Endothelial cell of umbilical vein (primary cell): Measurements from ENCODE around the gene CFAP20DC. TPM values are rescaled to one million over a fixed set of nuclear protein-coding genes. Genes with fewer than 3 reads are reported as not detected.
"Not testable (repeated sequence)": the region's sequence is repeated elsewhere in the genome, so short reads cannot be mapped to it uniquely, and the experiment has no call there.

Experiments
- BruUV-seq: library from RNA; stranded (reverse); fragments of 400-500 nt; replicated peaks from 2 replicates; lab custom pipeline; 2021; lab: Mats Ljungman, UMichigan
- CTCF ChIA-PET: fragments of 300-600, 350-600 bp; sonication (Branson Sonifier 250); formaldehyde crosslinking; loops from one replicate; lab custom pipeline; 2021; ENCODE audit warnings: antibody characterized with exemption, inconsistent platforms; lab: Charles Lee
- POLR2A ChIA-PET: fragments of 300-600, 350-600 bp; sonication (Branson Sonifier 250); formaldehyde crosslinking; loops from one replicate; lab custom pipeline; 2021; ENCODE audit warnings: antibody characterized with exemption, inconsistent platforms; lab: Charles Lee
- DNase-seq: peaks from one replicate; pipeline ENCODE4 v3.0.0-alpha.2; 2011; ENCODE audit warnings: low read depth, low spot score
- FAIRE-seq: peaks from 2 replicates; lab custom pipeline; 2011; peaks lifted over from hg19 to GRCh38; lab: Jason Lieb, UNC
- H2AFZ ChIP-seq: 2 replicates; pipeline ENCODE4 v1.6.0; 2012; ENCODE audit warnings: low read depth, low read length, control low read depth, inconsistent platforms
- H3K27ac ChIP-seq: 2 replicates; pipeline ENCODE4 v1.5.1; 2011; ENCODE audit warnings: low read depth, mild to moderate bottlenecking, control low read depth, low read length, moderate library complexity; ENCODE audit not compliant: insufficient read depth
- H3K27me3 ChIP-seq, 2 experiments: 2 replicates each; pipeline versions ENCODE4 v1.6.0 to v1.6.1; 2011; ENCODE audit warnings: low read length in 2 of 2, mixed read lengths in 1 of 2; ENCODE audit not compliant: control insufficient read depth in 2 of 2, insufficient read depth in 2 of 2
- H3K36me3 ChIP-seq, 2 experiments: 2 replicates in 1 of 2; 3 replicates in 1 of 2; pipeline ENCODE4 v1.5.1; 2011; ENCODE audit warnings: low read length in 2 of 2, mild to moderate bottlenecking in 1 of 2, moderate library complexity in 1 of 2; ENCODE audit not compliant: control insufficient read depth in 2 of 2, insufficient read depth in 2 of 2; ENCODE audit errors: extremely low read depth in 1 of 2
- H3K4me1 ChIP-seq: 3 replicates; pipeline ENCODE4 v1.5.1; 2011; ENCODE audit warnings: mild to moderate bottlenecking, low read length; ENCODE audit not compliant: control insufficient read depth, insufficient read depth; ENCODE audit errors: extremely low read depth
- H3K4me2 ChIP-seq: 2 replicates; pipeline ENCODE4 v1.6.1; 2011; ENCODE audit warnings: low read length, control low read depth, mixed read lengths; ENCODE audit not compliant: insufficient read depth
- H3K4me3 ChIP-seq, 3 experiments: fragments of 200-600 bp in 1 of 3; sonication (generic), shearing (Covaris generic) in 1 of 3; replicated peaks in 1 of 3; 2 replicates each; pipeline ENCODE4 v1.5.1; 2011 to 2016; ENCODE audit warnings: control low read depth in 3 of 3, low read length in 3 of 3, mild to moderate bottlenecking in 2 of 3, inconsistent platforms in 1 of 3, low read depth in 1 of 3, moderate library complexity in 1 of 3; ENCODE audit not compliant: insufficient read depth in 1 of 3
- H3K79me2 ChIP-seq: 2 replicates; pipeline ENCODE4 v1.6.0; 2012; ENCODE audit warnings: low read length, inconsistent platforms; ENCODE audit not compliant: control insufficient read depth, insufficient read depth
- H3K9ac ChIP-seq: replicated peaks from 2 replicates; pipeline ENCODE3; 2011; ENCODE audit warnings: low read length, control low read depth; ENCODE audit not compliant: insufficient read depth; ENCODE audit errors: extremely low read depth
- H3K9me1 ChIP-seq: replicated peaks from 3 replicates; pipeline ENCODE4 v1.6.0; 2011; ENCODE audit warnings: mild to moderate bottlenecking, low read length; ENCODE audit not compliant: control insufficient read depth, insufficient read depth; ENCODE audit errors: extremely low read depth
- H3K9me3 ChIP-seq: replicated peaks from 2 replicates; pipeline ENCODE4 v1.5.1; 2012; ENCODE audit warnings: low read length, inconsistent platforms; ENCODE audit not compliant: control insufficient read depth, insufficient read depth
- H4K20me1 ChIP-seq: replicated peaks from 2 replicates; pipeline ENCODE3; 2011; ENCODE audit warnings: mild to moderate bottlenecking, low read length; ENCODE audit not compliant: control insufficient read depth, insufficient read depth; ENCODE audit errors: extremely low read depth
- EZH2 ChIP-seq: IDR thresholded peaks from 2 replicates; pipeline ENCODE4 v1.6.1; 2012; ENCODE audit warnings: borderline replicate concordance, low read depth, mild to moderate bottlenecking, moderate library complexity, low read length, inconsistent platforms; ENCODE audit not compliant: severe bottlenecking
- FOS ChIP-seq: IDR thresholded peaks from 2 replicates; pipeline ENCODE4 v1.6.1; 2011; ENCODE audit warnings: mild to moderate bottlenecking, low read length, moderate library complexity, borderline replicate concordance; ENCODE audit not compliant: insufficient read depth
- GATA2 ChIP-seq: IDR thresholded peaks from 2 replicates; pipeline ENCODE4 v1.7.0; 2011; ENCODE audit warnings: low read depth, mild to moderate bottlenecking, moderate library complexity, mixed read lengths, low read length; ENCODE audit not compliant: insufficient read length, insufficient read depth
- JUN ChIP-seq: IDR thresholded peaks from 2 replicates; pipeline ENCODE4 v1.6.1; 2011; ENCODE audit warnings: borderline replicate concordance, low read depth; ENCODE audit not compliant: insufficient read length, insufficient read depth
- MYC ChIP-seq: IDR thresholded peaks from one replicate; pipeline ENCODE4 v1.6.1; 2011; ENCODE audit warnings: mild to moderate bottlenecking, low read depth, low read length
- POLR2A ChIP-seq: IDR thresholded peaks from 2 replicates; pipeline ENCODE4 v1.6.1; 2012; ENCODE audit warnings: low read depth, mild to moderate bottlenecking, control low read depth, low read length
- POLR2AphosphoS5 ChIP-seq: IDR thresholded peaks from 2 replicates; pipeline ENCODE4 v1.6.1; 2012; ENCODE audit warnings: low read depth, mild to moderate bottlenecking, control low read depth, low read length, moderate library complexity; ENCODE audit not compliant: insufficient read depth
- dilution Hi-C: fragments of 300-500 bp; cut with MboI; formaldehyde crosslinking; loops from one replicate; pipeline ENCODE4 v1.15.0; 2019; ENCODE audit warnings: low sequenced_read_pairs; ENCODE audit not compliant: extremely low pct_ligation_motif_present
- intact Hi-C: fragments of 100-400 bp; cut with micrococcal nuclease; formaldehyde crosslinking; loops from one replicate; pipeline ENCODE4 v1.10.0; 2022
- polyA plus RNA-seq, 4 experiments: library from polyadenylated mRNA; depleted of rRNA in 3 of 4; stranded (reverse) in 3 of 4; unstranded in 1 of 4; fragments of >200 nt; gene quantifications; 2 replicates each; pipeline versions ENCODE4 v1.2.1 to v1.2.3, GENCODE V29; 2011 to 2012; ENCODE audit warnings: missing spikeins in 1 of 4
- total RNA-seq: library from RNA; stranded (reverse); gene quantifications from 2 replicates; pipeline ENCODE4 v1.2.3, GENCODE V29; 2021
- TF ChIP-seq, protein P1 (sequence below): IDR thresholded peaks from 2 replicates; pipeline ENCODE4 v1.6.1; 2011; ENCODE audit not compliant: insufficient read depth, insufficient read length
- TF ChIP-seq, protein P2 (sequence below), 2 donors: IDR thresholded peaks; 1 replicate in 1 of 2; 2 replicates in 1 of 2; pipeline ENCODE4 v1.5.1; 2011; ENCODE audit warnings: low read length in 2 of 2, mild to moderate bottlenecking in 2 of 2, moderate library complexity in 2 of 2, control low read depth in 1 of 2, inconsistent platforms in 1 of 2, low read depth in 1 of 2; ENCODE audit not compliant: insufficient read depth in 1 of 2; ENCODE audit errors: extremely low read depth in 1 of 2

Gene CFAP20DC
- total and polyA plus RNA-seq, 2 donors (not counting 3 experiments of a cell fraction or from before 2014, with no cell fraction given): 0.92 to 2.1 TPM

DNA sequence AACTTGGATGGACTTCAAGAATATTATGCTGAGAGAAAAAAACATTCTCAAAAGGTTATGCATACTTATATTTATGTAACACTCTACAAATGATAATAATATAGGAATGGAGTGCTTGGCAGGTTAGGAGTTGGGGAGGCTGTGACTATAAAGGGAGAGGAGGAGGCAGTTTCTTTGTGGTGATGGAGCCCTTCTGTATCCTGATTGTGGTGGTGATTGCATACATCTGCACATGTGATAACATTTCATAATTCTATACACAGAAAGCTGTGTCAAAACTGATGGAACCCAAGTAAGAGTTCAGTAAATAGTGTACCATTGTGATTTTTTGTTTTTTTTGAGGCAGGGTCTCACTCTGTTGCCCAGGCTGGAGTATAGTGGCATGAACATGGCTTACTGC is 351.6 kb downstream of the CFAP20DC start:
- FAIRE-seq (no peak), DNase-seq (no peak)
- ChIA-PET POLR2A (no interaction called here), CTCF (no interaction called here)
- H3K9me1 ChIP-seq: no peaks in the 10 kb centered on the region
- H3K4me2 ChIP-seq: no peak overlapping the region
- H3K9me3 ChIP-seq: no peaks in the 10 kb centered on the region
- BruUV-seq: no TSS peak
- H3K9ac ChIP-seq: no peak overlapping the region
- no peaks in the 10 kb centered on the region for H3K4me1 ChIP-seq
- no peak overlapping the region for H3K4me3 ChIP-seq
- H4K20me1 ChIP-seq: no peaks in the 10 kb centered on the region
- no peaks in the 10 kb centered on the region for H3K79me2 ChIP-seq
- no peak for TF ChIP-seq GATA2
- TF ChIP-seq POLR2AphosphoS5: no peak
- TF ChIP-seq FOS: no peak
- TF ChIP-seq JUN: no peak
- no peaks in the 10 kb centered on the region for H3K27me3 ChIP-seq
- no peak overlapping the region for H3K27ac ChIP-seq
- intact Hi-C loops: no loop called here
- dilution Hi-C loops: no loop called here
- no peaks in the 10 kb centered on the region for H3K36me3 ChIP-seq
- no peak overlapping the region for H2AFZ ChIP-seq

DNA sequence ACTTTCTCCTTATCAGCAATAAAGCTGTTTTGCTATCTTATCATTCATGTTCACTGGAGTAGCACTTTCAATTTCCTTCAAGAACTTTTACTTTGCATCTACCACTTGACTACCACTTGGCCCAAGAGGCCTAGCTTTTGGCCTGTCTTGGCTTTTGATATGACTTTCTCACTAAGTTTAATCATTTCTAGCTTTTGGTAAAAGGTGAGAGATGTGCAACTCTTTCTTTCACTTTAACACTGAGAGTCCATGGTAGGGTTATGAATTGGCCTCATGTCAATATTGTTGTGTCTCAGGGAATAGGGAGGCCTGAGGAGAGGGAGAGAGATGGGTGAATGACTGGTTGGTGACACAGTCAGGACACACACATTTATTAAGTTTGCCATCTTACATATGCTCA is 352.3 kb downstream of the CFAP20DC start:
- no peak overlapping the region for H3K4me2 ChIP-seq
- no peak overlapping the region for H2AFZ ChIP-seq
- no peaks in the 10 kb centered on the region for H3K27me3 ChIP-seq
- no peak overlapping the region for H3K4me3 ChIP-seq
- H3K79me2 ChIP-seq: no peaks in the 10 kb centered on the region
- H4K20me1 ChIP-seq: no peaks in the 10 kb centered on the region
- no peak for FAIRE-seq
- H3K9me1 ChIP-seq: no peaks in the 10 kb centered on the region
- dilution Hi-C loops: no loop called here
- BruUV-seq: no TSS peak
- H3K4me1 ChIP-seq: no peaks in the 10 kb centered on the region
- no peak overlapping the region for H3K27ac ChIP-seq
- H3K36me3 ChIP-seq: no peaks in the 10 kb centered on the region
- H3K9ac ChIP-seq: no peak overlapping the region
- intact Hi-C loops: no loop called here
- ChIA-PET CTCF (interaction anchor here (1.1 to 1.2 kb wide), 2 partner anchors 28 to 68 kb away, joined by 3 to 4 read pairs; no protein-coding TSS in a partner anchor), POLR2A (no interaction called here)
- DNase-seq: no peak
- TF ChIP-seq EZH2: no peak
- TF ChIP-seq GATA2: no peak
- TF ChIP-seq POLR2A: no peak
- TF ChIP-seq, protein P1, sequence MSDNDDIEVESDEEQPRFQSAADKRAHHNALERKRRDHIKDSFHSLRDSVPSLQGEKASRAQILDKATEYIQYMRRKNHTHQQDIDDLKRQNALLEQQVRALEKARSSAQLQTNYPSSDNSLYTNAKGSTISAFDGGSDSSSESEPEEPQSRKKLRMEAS: no peak
- TF ChIP-seq, protein P2, sequence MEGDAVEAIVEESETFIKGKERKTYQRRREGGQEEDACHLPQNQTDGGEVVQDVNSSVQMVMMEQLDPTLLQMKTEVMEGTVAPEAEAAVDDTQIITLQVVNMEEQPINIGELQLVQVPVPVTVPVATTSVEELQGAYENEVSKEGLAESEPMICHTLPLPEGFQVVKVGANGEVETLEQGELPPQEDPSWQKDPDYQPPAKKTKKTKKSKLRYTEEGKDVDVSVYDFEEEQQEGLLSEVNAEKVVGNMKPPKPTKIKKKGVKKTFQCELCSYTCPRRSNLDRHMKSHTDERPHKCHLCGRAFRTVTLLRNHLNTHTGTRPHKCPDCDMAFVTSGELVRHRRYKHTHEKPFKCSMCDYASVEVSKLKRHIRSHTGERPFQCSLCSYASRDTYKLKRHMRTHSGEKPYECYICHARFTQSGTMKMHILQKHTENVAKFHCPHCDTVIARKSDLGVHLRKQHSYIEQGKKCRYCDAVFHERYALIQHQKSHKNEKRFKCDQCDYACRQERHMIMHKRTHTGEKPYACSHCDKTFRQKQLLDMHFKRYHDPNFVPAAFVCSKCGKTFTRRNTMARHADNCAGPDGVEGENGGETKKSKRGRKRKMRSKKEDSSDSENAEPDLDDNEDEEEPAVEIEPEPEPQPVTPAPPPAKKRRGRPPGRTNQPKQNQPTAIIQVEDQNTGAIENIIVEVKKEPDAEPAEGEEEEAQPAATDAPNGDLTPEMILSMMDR (IDR thresholded peaks at IDR 0.05; ENCODE audit: extremely low read depth in 1 of 2, insufficient read depth in 1 of 2, low read depth in 1 of 2, low read length in 2 of 2): no peak
- TF ChIP-seq POLR2AphosphoS5: no peak
- no peak for TF ChIP-seq FOS
- no peak for TF ChIP-seq MYC
- no peak for TF ChIP-seq JUN
- no peaks in the 10 kb centered on the region for H3K9me3 ChIP-seq

DNA sequence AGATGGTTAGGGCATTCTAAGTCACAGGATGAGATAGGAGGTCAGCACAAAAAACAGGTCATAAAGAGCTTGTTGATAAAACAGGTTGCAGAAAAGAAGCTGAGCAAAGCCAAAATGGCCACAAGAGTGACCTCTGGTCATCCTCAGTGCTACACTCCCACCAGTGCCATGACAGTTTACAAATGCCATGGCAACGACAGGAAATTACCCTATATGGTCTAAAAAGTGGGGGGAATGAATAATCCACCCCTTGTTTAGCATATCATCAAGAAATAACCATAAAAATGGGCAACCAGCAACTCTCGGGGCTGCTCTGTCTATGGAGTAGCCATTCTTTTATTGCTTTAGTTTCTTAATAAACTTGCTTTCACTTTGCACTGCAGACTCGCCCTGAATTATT is 353.0 kb downstream of the CFAP20DC start:
- DNase-seq, H3K36me3 ChIP-seq, dilution Hi-C loops, H2AFZ ChIP-seq, POLR2A ChIA-PET, intact Hi-C loops, H4K20me1 ChIP-seq, BruUV-seq, H3K4me3 ChIP-seq, H3K27me3 ChIP-seq, FAIRE-seq, H3K9me1 ChIP-seq, H3K27ac ChIP-seq, H3K79me2 ChIP-seq, H3K9me3 ChIP-seq, H3K9ac ChIP-seq, H3K4me2 ChIP-seq, H3K4me1 ChIP-seq: not testable (repeated sequence)
- CTCF ChIA-PET: interaction anchor here (1.1 to 1.2 kb wide), 2 partner anchors 28 to 67 kb away, joined by 3 to 4 read pairs; no protein-coding TSS in a partner anchor
